ENCODE measurements around the gene NGF. TPM values are rescaled to one million over a fixed set of nuclear protein-coding genes. Genes with fewer than 3 reads are reported as not detected.

The NGF gene
- total and polyA plus RNA-seq, 9 of the 15 experiments (the other 6 are each of a cell fraction or from before 2014, with no cell fraction given), result not detected

DNA sequence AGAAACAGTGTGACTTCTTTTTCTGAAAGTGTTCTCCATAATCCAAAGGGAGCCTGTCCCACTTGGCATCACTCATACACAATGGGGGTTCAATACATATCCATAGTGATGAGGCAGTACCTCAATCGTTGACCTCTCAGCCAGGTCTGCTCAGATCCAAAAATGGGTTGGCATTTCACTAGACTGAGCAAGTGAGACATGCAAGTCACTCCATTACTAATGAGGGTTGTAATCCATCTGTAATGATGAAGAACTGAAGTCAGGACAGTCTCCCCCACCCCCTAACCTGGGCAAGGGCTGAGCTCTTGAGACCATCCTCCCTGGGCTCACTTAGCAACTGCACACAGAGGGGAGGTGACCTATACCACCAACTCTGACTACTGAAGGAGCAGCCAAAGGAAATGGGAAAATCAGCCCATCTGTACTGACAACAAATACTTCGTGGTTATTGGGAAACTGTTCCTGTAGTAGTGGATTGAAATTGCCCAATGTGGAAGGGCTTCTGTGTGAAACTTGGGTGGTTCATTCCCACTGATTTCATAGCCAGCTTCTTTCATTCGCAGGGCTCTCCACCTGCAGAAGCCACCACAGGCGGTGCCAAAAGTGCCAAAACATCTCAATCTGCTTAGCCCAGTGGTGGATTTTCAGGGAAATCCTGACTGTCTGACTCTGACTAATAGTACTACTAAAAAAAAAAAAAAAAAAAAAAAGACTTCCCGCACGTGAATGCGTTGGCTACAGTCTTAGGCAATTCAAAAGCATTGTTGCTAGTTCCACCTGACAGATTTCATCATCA, 5.0 kb downstream of the NGF start:
- no peaks in the 10 kb centered on the region; the same call in 1 of the 2 replicates for H4K20me1 ChIP-seq (replicated peaks; ENCODE audit: control insufficient read depth, insufficient read depth, low read length)
- H3K4me3 ChIP-seq, result no peak overlapping the region
- no peak overlapping the region for H2AFZ ChIP-seq (ENCODE audit: low read depth, low read length)
- in situ Hi-C loops (cut with MboI), result no loop called here
- intact Hi-C loops (cut with micrococcal nuclease), result no loop called here
- BruUV-seq (replicated peaks), result no TSS peak
- no peaks in the 10 kb centered on the region for H3K9me1 ChIP-seq (ENCODE audit: control insufficient read depth, insufficient read depth, low read length)
- ATAC-seq (no peak; the same call in 2 of the 3 replicates), DNase-seq (ENCODE audit: extremely low read depth in 1 of 4, low spot score in 3 of 4) (no peak), FAIRE-seq (no peak)
- no peak overlapping the region for H3K4me2 ChIP-seq (ENCODE audit: insufficient read depth, low read length)
- no peaks in the 10 kb centered on the region for H3K36me3 ChIP-seq (ENCODE audit: control insufficient read depth, insufficient read depth, low read length)
- no peak overlapping the region for H3K27ac ChIP-seq (ENCODE audit: extremely low read depth, low read depth, low read length)
- H3K9me3 ChIP-seq (replicated peaks; ENCODE audit: control insufficient read depth, insufficient read depth, low read depth, low read length), result no peaks in the 10 kb centered on the region
- ChIA-PET CTCF (ENCODE audit: low intra/inter-chr PET ratio) (no interaction called here), POLR2A (interaction anchor here (0.6 kb wide), 1 partner anchor 15 kb away, joined by 4 read pairs; no protein-coding TSS in a partner anchor)
- H3K27me3 ChIP-seq (ENCODE audit: control insufficient read depth in 2 of 2, insufficient read depth in 2 of 2, low read length in 2 of 2), result peaks cover 0 to 13% of the 10 kb centered on the region in 2 experiments; a peak in 2 of 5 replicates
- TF ChIP-seq THRAP3 (IDR thresholded peaks at IDR 0.05; ENCODE audit: borderline replicate concordance) (no peak), SOX6 (IDR thresholded peaks at IDR 0.05) (peak; percentile 38; the same call in 1 of the 2 replicates), ZNF175 (CRISPR knock-in tag; IDR thresholded peaks at IDR 0.05; ENCODE audit: low read depth) (0 out of 2 replicates have a peak, but pooled peaks have one; percentile 26), ZNF384 (IDR thresholded peaks at IDR 0.05; ENCODE audit: low read depth, low read length) (peak; percentile 50; the same call in 1 of the 2 replicates), ZNF146 (CRISPR knock-in tag; IDR thresholded peaks at IDR 0.05; ENCODE audit: unreplicated experiment) (no peak), CEBPG (CRISPR knock-in tag; IDR thresholded peaks at IDR 0.05) (no peak), CEBPG (tag; conservative IDR thresholded peaks at IDR 0.05 in 1 of 2, IDR thresholded peaks at IDR 0.05 in 1 of 2) (peak; percentile 75 to 76), ATF3 (IDR thresholded peaks at IDR 0.05) (peak; percentile 75; the same call in 1 of the 2 replicates), ATF3 (CRISPR knock-in tag; conservative IDR thresholded peaks at IDR 0.05) (no peak), BHLHE40 (IDR thresholded peaks at IDR 0.05; ENCODE audit: low read length) (peak; percentile 56), TRIM24 (IDR thresholded peaks at IDR 0.05) (peak in 1 of 2 experiments; percentile 76; a peak in 2 of 4 replicates), CXXC5 (CRISPR knock-in tag; IDR thresholded peaks at IDR 0.05) (0 out of 2 replicates have a peak, but pooled peaks have one; percentile 32)
- no peak overlapping the region for H3K9ac ChIP-seq (ENCODE audit: insufficient read depth in 1 of 2, low read depth in 2 of 2, low read length in 2 of 2)
- H3K79me2 ChIP-seq (ENCODE audit: control insufficient read depth, insufficient read depth, low read length), result no peaks in the 10 kb centered on the region
- 0% methylated on average over 6 of the region's 7 CpGs for WGBS (ENCODE audit: insufficient coverage, low coverage, missing lambda C conversion rate)
- H3K4me1 ChIP-seq (replicated peaks in 1 of 2; ENCODE audit: control insufficient read depth in 2 of 2, insufficient read depth in 2 of 2, low read length in 2 of 2), result peaks cover 0 to 7% of the 10 kb centered on the region in 2 experiments; a peak in 1 of 5 replicates
